GM23248 (cell line): ENCODE measurements around the gene BTLA. TPM values are rescaled to one million over a fixed set of nuclear protein-coding genes. Genes with fewer than 3 reads are reported as not detected.

ENCODE experiments used
- DNase-seq: peaks from one replicate; pipeline ENCODE4 v3.0.0-alpha.2; 2015
- H2AFZ ChIP-seq: fragments of 200-600 bp; sonication (generic); 2 replicates; pipeline ENCODE4 v1.6.1; 2016; ENCODE audit warnings: antibody characterized with exemption
- H3F3A ChIP-seq: fragments of 200-600 bp; sonication (generic); 2 replicates; pipeline ENCODE4 v1.6.1; 2016; ENCODE audit warnings: mild to moderate bottlenecking, antibody characterized with exemption, mixed run types; ENCODE audit not compliant: insufficient read depth
- H3K27ac ChIP-seq: fragments of 200-600 bp; sonication (generic); 2 replicates; pipeline ENCODE4 v1.5.1; 2016; ENCODE audit warnings: mild to moderate bottlenecking
- H3K27me3 ChIP-seq: fragments of 200-600 bp; sonication (generic); replicated peaks from 2 replicates; pipeline ENCODE4 v1.6.1; 2016; ENCODE audit warnings: mild to moderate bottlenecking; ENCODE audit not compliant: insufficient read depth
- H3K36me3 ChIP-seq: fragments of 200-600 bp; sonication (generic); 2 replicates; pipeline ENCODE4 v1.6.1; 2016; ENCODE audit warnings: low read depth, mild to moderate bottlenecking
- H3K4me1 ChIP-seq: fragments of 200-600 bp; sonication (generic); 2 replicates; pipeline ENCODE4 v1.6.1; 2016; ENCODE audit warnings: mild to moderate bottlenecking; ENCODE audit not compliant: insufficient read depth
- H3K4me2 ChIP-seq: fragments of 200-600 bp; sonication (generic); one replicate; pipeline ENCODE4 v1.6.1; 2016; ENCODE audit warnings: mild to moderate bottlenecking; ENCODE audit not compliant: unreplicated experiment
- H3K4me3 ChIP-seq: fragments of 200-600 bp; sonication (generic); 2 replicates; pipeline ENCODE4 v1.5.1; 2016; ENCODE audit warnings: mild to moderate bottlenecking
- H3K79me2 ChIP-seq: fragments of 200-600 bp; sonication (generic); 2 replicates; pipeline ENCODE4 v1.6.1; 2016; ENCODE audit warnings: mild to moderate bottlenecking; ENCODE audit not compliant: insufficient read depth
- H3K9ac ChIP-seq: fragments of 200-600 bp; sonication (generic); 2 replicates; pipeline ENCODE4 v1.6.1; 2016; ENCODE audit warnings: mild to moderate bottlenecking
- H3K9me2 ChIP-seq: fragments of 200-600 bp; sonication (generic); 2 replicates; pipeline ENCODE4 v1.6.1; 2016; ENCODE audit warnings: mixed run types, mild to moderate bottlenecking, moderate library complexity; ENCODE audit not compliant: insufficient read depth
- H3K9me3 ChIP-seq: fragments of 200-600 bp; sonication (generic); one replicate; pipeline ENCODE4 v1.6.1; 2017; ENCODE audit warnings: low read depth
- H4K20me1 ChIP-seq: fragments of 200-600 bp; sonication (generic); 2 replicates; pipeline ENCODE4 v1.6.0; 2016; ENCODE audit not compliant: insufficient read depth
- EZH2 ChIP-seq: fragments of 200-600 bp; sonication (generic); IDR thresholded peaks from 2 replicates; pipeline ENCODE4 v1.6.1; 2018; ENCODE audit warnings: antibody characterized with exemption, mild to moderate bottlenecking; ENCODE audit not compliant: insufficient read depth, poor library complexity, severe bottlenecking
- EZH2phosphoT487 ChIP-seq: fragments of 200-600 bp; sonication (generic); IDR thresholded peaks from 2 replicates; pipeline ENCODE4 v1.6.1; 2018; ENCODE audit warnings: antibody characterized with exemption, moderate library complexity, mild to moderate bottlenecking, low read depth; ENCODE audit not compliant: insufficient read depth
- WGBS, 2 experiments: methylation state at CpG; one replicate each; pipeline ENCODE4 v1.1.6; 2015 to 2017; ENCODE audit warnings: low lambda C conversion rate in 2 of 2, low coverage in 1 of 2; ENCODE audit errors: missing lambda C conversion rate in 2 of 2; 5-methylcytosine and 5-hydroxymethylcytosine counted together
- in situ Hi-C: fragments of 300-500 bp; cut with MboI; formaldehyde crosslinking; loops from 2 replicates; pipeline ENCODE4 v1.15.0; 2020
- polyA plus RNA-seq: library from polyadenylated mRNA; unstranded; fragments of >200 nt; fragmentation: Nextera tagmentation; extraction: Ambion mirVana; gene quantifications from 2 replicates; pipeline ENCODE4 v1.2.1, GENCODE V29; 2016
- total RNA-seq: library from RNA; depleted of rRNA; stranded (reverse); fragments of >200 nt; shearing (Covaris generic); gene quantifications from 2 replicates; pipeline ENCODE4 v1.2.3, GENCODE V29; 2014

BTLA gene
- total and polyA plus RNA-seq, 2 experiments from 2014 or later, result not detected

DNA sequence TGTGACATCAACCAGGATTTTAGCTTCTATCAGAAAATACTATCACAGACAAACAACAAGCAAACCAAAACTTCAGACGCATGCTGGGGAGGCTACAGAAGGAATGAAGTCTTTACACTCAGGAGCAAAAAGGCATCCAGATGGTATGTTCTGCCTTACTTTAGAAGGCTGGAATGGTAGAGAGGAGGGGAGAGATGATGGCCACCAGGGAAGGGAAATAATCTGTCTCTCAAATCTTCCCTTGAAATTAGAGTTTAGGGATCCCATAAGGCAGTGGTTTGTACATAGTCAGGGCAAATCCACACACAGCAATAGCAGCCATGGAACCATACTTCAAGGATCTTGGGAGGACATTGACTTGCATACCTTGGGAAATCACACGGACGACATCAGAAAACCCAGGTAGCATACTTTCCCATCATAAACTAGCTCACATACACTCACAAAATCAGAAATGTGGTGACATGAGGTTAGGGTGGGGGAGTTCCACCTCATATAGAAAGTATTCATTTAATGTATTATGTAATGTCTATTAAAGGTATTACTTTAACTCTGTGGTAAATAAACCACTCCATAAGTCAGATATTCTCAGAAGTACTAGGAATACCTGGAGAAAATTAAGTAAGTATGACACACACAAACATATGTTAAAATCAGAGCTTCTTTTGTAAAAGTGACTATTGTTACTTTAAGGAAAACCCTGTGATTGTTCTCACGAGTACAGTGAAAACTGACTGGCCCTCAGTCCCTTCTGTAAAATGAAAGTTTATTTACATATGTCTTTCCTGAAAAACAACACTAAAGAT, 9.4 kb downstream of the BTLA start:
- no peak for DNase-seq
- Histone ChIP-seq H3K36me3 (no peaks in the 10 kb centered on the region), H3K79me2 (no peaks in the 10 kb centered on the region), H4K20me1 (no peaks in the 10 kb centered on the region), H3K4me1 (no peaks in the 10 kb centered on the region), H3K4me2 (no peak overlapping the region), H3K4me3 (no peak overlapping the region), H3K9me3 (no peaks in the 10 kb centered on the region), H3F3A (no peaks in the 10 kb centered on the region), H3K9ac (no peak overlapping the region), H3K27ac (no peak overlapping the region), H2AFZ (no peak overlapping the region), H3K27me3 (peaks cover 10% of the 10 kb centered on the region; the same call in 1 of the 2 replicates), H3K9me2 (no peaks in the 10 kb centered on the region)
- TF ChIP-seq EZH2phosphoT487 (no peak), EZH2 (no peak)
- WGBS, 2 experiments, result 44 to 45% methylated on average over 4 of the region's 4 CpGs
- in situ Hi-C loops, result no loop called here

DNA sequence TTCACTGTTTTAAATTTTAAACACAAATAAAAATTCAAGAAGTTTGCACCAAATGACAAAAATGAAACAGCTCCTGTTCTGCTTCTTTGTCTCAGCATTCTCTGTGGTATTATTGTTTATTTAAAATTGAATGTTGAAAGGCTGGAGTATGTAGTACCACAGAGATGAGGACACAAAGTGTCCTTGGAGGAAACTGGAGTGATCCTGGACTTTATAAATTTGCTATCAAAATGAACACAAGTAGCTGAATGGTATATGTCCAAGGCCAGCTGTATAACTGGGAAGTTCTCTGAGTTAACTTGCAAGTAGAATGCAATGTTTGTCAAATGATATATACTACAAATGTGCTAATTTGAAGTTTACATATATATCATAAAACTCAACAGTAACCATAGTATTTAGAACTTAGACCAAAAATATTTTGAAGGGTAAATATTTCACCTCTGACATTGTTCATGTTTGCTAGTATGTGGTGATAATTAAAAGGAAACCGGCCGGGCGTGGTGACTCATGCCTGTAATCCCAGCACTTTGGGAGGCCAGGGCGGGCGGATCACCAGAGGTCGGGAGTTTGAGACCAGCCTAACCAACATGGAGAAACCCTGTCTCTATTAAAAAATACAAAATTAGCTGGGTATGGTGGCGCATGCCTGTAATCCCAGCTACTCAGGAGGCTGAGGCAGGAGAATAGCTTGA, 12.3 kb downstream of the BTLA start:
- Histone ChIP-seq H3K36me3 (no peaks in the 10 kb centered on the region), H3F3A (no peaks in the 10 kb centered on the region), H3K9ac (no peak overlapping the region), H3K4me1 (no peaks in the 10 kb centered on the region), H4K20me1 (no peaks in the 10 kb centered on the region), H3K9me2 (no peaks in the 10 kb centered on the region), H3K27me3 (peaks cover 10% of the 10 kb centered on the region; the same call in 1 of the 2 replicates), H3K4me3 (no peak overlapping the region), H3K79me2 (no peaks in the 10 kb centered on the region), H3K27ac (no peak overlapping the region), H3K4me2 (no peak overlapping the region), H3K9me3 (no peaks in the 10 kb centered on the region), H2AFZ (no peak overlapping the region)
- in situ Hi-C loops, result no loop called here
- no peak for DNase-seq
- TF ChIP-seq EZH2 (no peak), EZH2phosphoT487 (no peak)
- WGBS, 2 experiments, result 54 to 61% methylated on average over 7 of the region's 7 CpGs

DNA sequence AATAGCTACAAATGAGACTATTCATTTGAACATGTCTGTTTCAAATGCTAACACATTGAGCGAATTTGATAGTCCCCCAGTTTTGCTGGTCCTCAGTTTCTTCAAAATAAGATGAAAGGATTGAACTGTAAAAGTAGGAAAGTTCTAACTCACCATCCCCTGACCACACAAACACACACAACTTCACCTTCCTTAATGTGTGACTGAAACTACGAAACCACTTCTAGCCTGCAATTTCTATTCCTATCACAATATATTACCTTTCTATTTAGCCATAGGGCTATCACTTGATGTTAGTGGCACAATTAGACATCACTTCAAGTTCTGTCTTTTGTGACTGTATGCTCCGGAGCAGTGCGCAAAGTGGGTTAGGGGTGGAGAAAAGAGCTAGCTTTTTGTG, 14.9 kb downstream of the BTLA start:
- H3K9me3 ChIP-seq, result no peaks in the 10 kb centered on the region
- H3K79me2 ChIP-seq, result no peaks in the 10 kb centered on the region
- H2AFZ ChIP-seq, result no peak overlapping the region
- no peak for TF ChIP-seq EZH2
- TF ChIP-seq EZH2phosphoT487, result no peak
- no peaks in the 10 kb centered on the region for H3F3A ChIP-seq
- H3K27ac ChIP-seq, result no peak overlapping the region
- H3K4me3 ChIP-seq, result no peak overlapping the region
- WGBS, 2 experiments, result 53 to 59% methylated on average over 4 of the region's 4 CpGs
- no peaks in the 10 kb centered on the region for H3K9me2 ChIP-seq
- H3K9ac ChIP-seq, result no peak overlapping the region
- H3K36me3 ChIP-seq, result no peaks in the 10 kb centered on the region
- no peaks in the 10 kb centered on the region for H4K20me1 ChIP-seq
- H3K4me1 ChIP-seq, result no peaks in the 10 kb centered on the region
- DNase-seq, result no peak
- in situ Hi-C loops, result no loop called here
- H3K27me3 ChIP-seq, result 0 out of 2 replicates have a peak, but pooled peaks cover 1% of the 10 kb centered on the region
- H3K4me2 ChIP-seq, result no peak overlapping the region

DNA sequence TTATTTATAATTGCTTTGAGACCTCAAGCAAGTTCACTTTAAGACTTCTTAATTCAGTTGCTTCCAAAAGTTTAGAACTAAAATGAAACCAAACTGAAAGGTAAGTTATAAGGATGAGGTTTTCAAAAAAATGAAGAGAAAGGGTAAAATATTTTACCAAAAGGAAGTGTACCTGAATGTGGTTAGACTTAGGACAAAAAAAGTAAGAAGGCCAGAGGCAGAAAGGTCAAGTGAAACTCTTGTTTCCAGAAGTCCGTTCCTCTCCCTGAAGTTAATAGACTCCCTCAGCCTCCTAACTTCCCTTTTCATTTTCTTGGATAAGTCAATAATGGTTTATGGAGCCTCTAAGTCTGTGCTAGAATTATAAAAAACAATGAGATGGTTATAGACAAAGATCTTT, 16.6 kb downstream of the BTLA start:
- Histone ChIP-seq H4K20me1 (no peaks in the 10 kb centered on the region), H3K27me3 (no peaks in the 10 kb centered on the region; the same call in 1 of the 2 replicates), H3K4me2 (no peak overlapping the region), H3K4me1 (no peaks in the 10 kb centered on the region), H3K9me2 (no peaks in the 10 kb centered on the region), H3K9ac (no peak overlapping the region), H3K9me3 (no peaks in the 10 kb centered on the region), H2AFZ (no peak overlapping the region), H3K79me2 (no peaks in the 10 kb centered on the region), H3F3A (no peaks in the 10 kb centered on the region), H3K4me3 (no peak overlapping the region), H3K27ac (no peak overlapping the region), H3K36me3 (no peaks in the 10 kb centered on the region)
- WGBS, 2 experiments, result 59 to 60% methylated on average over 1 of the region's 1 CpG
- in situ Hi-C loops, result no loop called here
- DNase-seq, result no peak
- TF ChIP-seq EZH2 (no peak), EZH2phosphoT487 (no peak)
